HG02623 (cell line): ENCODE data around the gene DUSP14.
"Not testable (repeated sequence)": the region's sequence is repeated elsewhere in the genome, so short reads cannot be mapped to it uniquely, and the experiment has no call there.

ENCODE experiments used
- ATAC-seq: cut with Tn5 transposase; IDR thresholded peaks from one replicate; pipeline ENCODE4 v1.9.1; 2021; ENCODE audit warnings: moderate library complexity; ENCODE audit not compliant: unreplicated experiment

DUSP14 gene

DNA sequence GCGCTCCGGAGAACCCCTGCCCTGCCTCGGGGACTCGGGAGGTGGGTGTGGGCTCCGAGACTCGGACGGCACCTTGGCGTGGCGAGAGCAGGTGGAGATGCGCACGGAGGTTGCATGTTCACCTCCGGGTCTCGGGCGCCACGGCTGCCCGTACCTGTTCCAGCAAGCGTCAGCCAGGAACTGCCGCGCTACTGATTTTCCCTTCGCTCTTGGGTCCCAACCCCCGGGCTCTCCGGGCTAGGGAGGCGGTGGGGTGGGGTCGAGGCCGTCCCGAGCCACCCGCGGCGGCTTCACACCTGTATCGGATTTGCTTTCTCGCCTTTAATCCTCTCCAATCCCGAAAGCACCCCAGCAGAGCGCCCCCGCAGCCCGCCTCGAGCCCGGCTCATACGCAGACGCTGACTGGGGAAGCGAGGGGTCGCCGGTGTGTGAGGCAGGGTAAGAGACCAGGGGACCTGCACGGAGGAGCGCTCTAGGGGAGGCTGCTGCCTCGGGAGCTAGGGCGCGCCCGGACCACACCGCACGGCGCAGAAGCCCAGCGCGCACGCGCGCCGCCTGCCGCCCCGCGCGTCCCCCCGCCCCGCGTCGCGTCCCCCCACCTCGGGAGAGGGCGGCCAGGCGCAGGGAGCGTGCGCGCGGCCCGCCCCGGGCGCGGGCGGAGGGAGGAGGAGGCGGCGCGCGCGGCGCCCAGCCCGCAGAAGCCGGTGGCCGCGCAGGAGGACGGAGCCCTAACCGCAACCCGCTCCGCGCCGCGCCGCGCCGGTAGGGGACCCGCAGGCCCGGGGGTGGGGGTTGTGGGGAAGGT lies at the start of gene DUSP14:
DUSP14 (plus strand) TSS at position 695 of the 805 bp plus-strand sequence. CDS start 22,382 bp downstream, outside the sequence.
- peak; percentile 58 for ATAC-seq

- no peak for ATAC-seq
Measured at GRCh38 chr17:37440424-37440823, 49.3 kb upstream of the DUSP14 start.

- not testable (repeated sequence) for ATAC-seq
Measured at GRCh38 chr17:37441369-37442014, 48.2 kb upstream of the DUSP14 start.

GRCh38 chr17:37446027-37446426 lies 43.7 kb upstream of the DUSP14 start:
- no peak for ATAC-seq

GRCh38 chr17:37447641-37448040 lies 42.0 kb upstream of the DUSP14 start:
- ATAC-seq, result no peak

DNA sequence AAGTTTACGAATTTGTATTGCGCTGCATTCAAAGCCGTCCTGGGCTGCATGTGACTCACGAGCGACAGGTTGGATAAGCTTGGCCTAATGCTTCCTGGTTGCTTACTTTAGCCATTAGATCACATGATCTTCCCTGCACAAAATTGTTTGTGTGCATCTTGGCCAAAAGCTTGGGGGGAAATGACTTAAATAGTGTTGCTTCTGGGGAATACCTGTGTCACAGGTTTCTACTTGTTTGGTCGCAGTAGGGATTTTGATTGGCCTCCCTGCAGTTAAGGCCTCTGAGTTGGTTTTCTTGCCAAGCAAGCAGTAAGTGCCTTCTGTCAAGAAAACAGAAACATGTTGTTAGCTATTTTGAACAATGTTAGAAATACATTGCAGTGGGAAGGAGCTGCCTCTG lies 39.6 kb upstream of the DUSP14 start:
- ATAC-seq, result no peak

GRCh38 chr17:37457801-37458200 lies 31.9 kb upstream of the DUSP14 start:
- not testable (repeated sequence) for ATAC-seq

DNA sequence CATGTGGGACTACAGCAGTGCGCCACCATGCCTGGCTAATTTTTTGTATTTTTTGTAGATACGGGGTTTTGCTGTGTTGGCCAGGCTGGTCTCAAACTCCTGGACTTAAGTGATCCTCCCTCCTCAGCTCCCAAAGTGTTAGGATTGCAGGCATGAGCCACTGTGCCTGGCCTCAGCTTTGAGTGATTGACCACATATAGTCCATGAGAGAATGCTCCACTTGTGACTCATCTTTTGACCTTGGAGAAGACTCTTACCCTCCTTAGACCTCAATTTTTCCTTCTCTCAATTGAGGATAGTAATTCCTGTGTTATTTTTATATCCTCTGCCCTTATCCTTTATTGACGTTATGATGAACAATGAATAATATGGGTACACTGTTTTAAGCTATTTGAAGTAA lies 30.9 kb upstream of the DUSP14 start:
- ATAC-seq, result no peak

DNA sequence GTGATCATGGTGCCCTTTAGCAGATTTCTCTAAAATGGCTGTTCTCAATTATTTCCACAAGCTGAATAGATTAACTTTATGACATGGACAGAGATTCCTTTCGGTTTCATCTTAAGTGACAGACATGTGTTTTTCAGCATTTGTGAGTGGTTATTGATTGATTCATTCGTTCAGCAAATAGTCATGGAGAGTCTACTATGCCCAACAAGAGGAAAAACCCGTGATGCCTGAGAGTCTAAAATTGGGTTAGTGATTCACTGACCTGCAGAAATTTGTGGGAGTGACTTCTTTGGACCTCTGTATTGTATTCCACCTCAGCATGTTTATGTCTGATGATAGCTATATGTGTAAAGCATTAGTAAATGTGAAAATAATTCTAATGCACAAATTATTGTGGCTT lies 28.0 kb upstream of the DUSP14 start:
- no peak for ATAC-seq

DNA sequence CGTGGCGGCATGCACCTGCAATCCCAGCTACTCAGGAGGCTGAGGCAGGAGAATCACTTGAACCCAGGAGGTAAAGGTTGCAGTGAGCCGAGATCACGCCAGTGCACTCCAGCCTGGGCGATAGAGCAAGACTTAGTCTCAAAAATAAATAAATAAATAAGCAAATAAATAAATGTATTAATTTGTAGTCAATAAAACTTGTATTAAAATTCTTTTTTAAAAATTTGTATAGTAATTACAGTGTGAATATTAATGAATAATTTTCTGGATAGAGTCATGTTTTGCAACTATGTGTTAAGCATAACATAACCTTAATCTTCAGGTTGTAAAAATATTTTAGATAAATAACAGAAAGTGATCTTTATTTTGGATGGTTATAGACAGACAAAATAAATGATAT lies 27.2 kb upstream of the DUSP14 start:
- ATAC-seq, result no peak

DNA sequence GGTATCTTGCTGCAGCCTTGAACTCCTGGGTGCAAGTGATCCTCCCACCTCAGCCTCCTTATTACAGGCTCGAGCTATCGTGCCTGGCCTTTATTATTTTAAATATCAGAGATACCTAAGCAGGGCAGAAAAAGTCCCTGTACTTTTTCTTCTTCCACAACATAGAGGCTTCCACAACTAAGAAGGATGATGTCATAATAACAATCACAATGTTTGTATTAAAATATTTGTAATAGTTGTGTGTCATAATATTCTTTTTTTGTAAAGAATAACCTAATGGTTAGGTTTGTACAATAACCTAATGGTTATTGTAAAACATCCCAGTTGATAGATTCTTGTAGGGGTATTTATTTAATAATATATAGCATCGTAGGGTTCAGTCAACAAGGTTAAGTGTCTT lies 26.7 kb upstream of the DUSP14 start:
- no peak for ATAC-seq

- no peak for ATAC-seq
Measured at GRCh38 chr17:37465069-37465616, 24.5 kb upstream of the DUSP14 start.

DNA sequence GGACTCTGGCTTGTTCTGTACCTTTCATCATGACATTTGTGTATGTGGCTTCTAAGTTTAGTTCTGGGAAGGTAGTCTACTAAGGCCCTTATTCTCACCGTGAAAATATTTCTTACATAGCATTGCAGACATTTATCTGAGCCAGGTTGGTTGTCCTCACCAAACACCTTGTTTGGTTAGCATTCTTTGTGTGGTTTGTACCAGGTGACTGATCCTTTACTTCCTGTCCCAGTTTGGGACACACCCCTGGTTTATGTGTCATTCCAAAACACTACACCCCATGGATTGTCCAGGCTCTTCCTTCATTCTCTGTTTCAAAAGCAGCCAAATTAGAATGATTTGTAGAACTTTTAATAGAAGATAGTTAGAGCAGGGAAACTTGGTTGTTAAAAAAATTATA lies 23.2 kb upstream of the DUSP14 start:
- no peak for ATAC-seq

DNA sequence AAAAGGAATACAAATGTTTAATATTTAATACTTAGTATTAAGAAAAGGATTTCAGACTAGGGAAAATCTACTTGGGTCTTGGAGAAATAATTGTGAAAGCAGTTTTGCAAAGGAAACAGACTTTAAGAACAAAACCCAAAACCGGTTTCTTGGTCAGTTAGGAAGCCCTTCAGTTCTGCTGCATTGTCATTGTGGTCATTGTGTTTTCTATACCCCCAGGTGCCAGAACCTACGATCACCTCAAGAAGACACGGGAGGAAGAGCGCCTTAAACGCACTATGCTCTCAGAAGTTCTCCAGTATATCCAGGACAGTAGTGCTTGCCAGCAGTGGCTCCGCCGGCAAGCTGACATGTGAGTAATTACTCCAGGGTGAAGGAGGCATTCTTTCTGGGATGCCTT lies 19.5 kb upstream of the DUSP14 start:
- no peak for ATAC-seq

DNA sequence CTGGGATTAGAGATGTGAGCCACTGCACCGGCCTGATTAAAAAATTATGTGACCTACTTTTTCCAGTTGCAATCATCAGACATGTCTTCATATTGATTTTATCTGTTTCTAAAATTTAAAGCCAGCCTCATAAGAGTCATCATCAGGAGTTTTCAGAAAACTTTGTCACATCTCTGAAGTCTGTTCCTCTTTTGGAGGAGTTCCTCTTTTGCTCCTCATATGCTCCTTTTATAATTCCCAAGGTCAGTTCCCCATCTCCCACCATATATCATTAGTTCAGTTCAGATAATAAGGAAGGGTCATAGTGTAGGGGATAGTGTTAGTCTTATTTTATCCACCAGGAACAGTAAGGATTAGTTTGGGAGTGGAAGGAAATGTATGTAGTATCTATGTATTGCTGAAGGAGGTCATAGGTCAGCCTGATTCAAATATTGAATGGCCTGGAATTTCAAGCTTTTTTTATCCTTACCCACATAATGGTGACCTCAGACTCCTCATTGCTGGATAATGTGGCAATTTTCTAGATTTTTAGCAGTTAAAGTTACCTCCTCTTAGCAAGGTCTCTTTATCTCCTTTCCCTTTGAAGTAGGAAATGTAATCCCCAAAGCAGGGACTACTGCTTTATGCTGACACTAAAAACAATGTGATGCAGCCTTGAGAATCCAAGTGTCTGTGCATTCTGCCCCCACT lies 13.8 kb upstream of the DUSP14 start:
- no peak for ATAC-seq

DNA sequence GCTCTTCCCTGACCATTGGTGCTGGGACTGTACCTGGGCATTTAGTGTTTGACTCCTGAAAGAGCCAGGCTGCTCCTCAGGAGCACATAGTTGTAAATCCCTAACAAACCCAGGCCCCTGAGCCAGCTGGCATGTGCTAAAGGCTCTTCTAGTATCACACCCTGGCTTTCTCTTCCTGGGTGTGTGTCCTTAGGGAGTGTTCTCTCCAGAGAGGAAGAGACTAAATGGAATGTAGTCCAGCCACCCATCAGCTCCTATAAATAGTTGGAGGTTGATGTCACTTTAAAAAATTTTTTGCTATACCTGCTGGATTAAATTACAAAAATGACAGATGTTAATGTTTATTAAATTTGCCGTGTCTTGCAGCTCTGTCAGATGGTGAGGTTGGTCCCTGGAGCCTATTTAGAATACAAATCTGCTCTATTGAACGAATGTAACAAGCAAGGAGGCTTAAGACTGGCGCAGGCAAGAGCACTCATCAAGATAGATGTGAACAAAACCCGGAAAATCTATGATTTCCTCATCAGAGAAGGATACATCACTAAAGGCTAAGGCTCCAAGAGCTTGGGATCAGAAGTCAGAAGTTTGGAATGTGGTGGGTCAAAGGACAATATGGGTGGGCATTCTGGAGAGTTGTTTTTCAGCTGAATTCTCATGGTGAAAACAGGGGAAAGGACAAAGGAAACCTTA lies 13.1 kb upstream of the DUSP14 start:
- no peak for ATAC-seq

- no peak for ATAC-seq
Measured at GRCh38 chr17:37478187-37478586, 11.5 kb upstream of the DUSP14 start.

GRCh38 chr17:37479025-37479424 lies 10.7 kb upstream of the DUSP14 start:
- no peak for ATAC-seq

DNA sequence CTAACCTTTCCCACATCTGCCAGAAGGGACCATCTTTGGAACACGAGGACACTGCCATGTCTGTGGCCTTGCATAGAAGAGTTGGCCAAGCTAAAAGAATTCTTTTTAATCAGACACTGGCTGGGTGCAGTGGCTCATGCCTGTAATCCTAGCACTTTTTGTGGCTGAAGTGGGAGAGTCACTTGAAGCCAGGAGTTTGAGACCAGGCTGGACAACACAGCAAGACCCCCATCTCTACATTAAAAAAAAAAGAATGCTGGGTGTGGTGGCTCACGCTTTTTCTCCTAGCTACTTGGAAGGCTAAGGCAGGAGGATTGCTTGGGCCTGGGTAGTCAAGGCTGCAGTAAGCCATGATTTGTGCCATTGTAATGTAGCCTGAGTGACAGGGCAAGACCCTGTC lies 9.3 kb upstream of the DUSP14 start:
- no peak for ATAC-seq

DNA sequence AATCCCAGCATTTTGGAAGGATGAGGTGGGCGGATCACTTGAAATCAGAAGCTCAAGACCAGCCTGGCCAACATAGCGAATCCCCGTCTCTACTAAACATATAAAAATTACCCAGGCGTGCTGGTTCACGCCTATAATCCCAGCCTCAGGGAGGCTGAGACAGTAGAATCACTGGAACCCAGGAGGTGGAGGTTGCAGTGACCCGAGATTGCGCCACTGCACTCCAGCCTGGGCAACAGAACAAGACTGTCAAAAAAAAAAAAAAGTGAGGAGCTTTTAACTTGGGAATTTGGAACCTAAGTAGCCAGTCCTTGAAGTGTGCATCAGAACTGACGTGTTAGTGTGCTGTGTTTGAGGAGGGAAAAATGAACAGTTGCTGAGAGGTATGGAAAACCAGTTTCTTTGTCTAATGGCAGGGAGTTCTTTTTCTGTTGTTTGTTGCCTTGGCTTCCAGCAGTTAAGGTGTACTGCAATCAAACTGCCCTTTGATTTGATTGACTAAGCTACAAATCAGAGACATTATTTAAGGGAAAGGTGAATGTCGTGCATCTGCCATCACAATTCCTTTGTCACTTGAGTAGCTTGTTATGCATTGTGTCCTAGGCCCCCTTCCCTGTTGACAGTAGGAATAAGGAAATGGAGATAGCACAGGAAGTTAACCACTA lies 8.6 kb upstream of the DUSP14 start:
- ATAC-seq, result no peak
